HG02981 (cell line): ENCODE measurements around the gene DCBLD2.

Source experiments
- ATAC-seq: cut with Tn5 transposase; IDR thresholded peaks from one replicate; pipeline ENCODE4 v1.9.1; 2021; ENCODE audit warnings: mild to moderate bottlenecking, moderate library complexity; ENCODE audit not compliant: unreplicated experiment

DCBLD2 gene

GRCh38 chr3:98901392-98902350 lies at the start of gene DCBLD2:
Gene DCBLD2, minus strand, starts transcription at chr3:98901695. Its CDS starts 369 bp downstream, at chr3:98901326.
- ATAC-seq, result peak; percentile 99

GRCh38 chr3:98945666-98946065 lies 44.2 kb upstream of the DCBLD2 start:
- no peak for ATAC-seq

- ATAC-seq, result no peak
Measured at GRCh38 chr3:98945101-98945524, 43.6 kb upstream of the DCBLD2 start.

GRCh38 chr3:98930413-98930812 lies 28.9 kb upstream of the DCBLD2 start:
- ATAC-seq, result no peak

- ATAC-seq, result no peak
Measured at GRCh38 chr3:98921957-98922356, 20.5 kb upstream of the DCBLD2 start.

- no peak for ATAC-seq
Measured at GRCh38 chr3:98920166-98920565, 18.7 kb upstream of the DCBLD2 start.

GRCh38 chr3:98918586-98918985 lies 17.1 kb upstream of the DCBLD2 start:
- no peak for ATAC-seq

GRCh38 chr3:98917608-98918007 lies 16.1 kb upstream of the DCBLD2 start:
- ATAC-seq, result no peak

- ATAC-seq, result no peak
Measured at GRCh38 chr3:98914210-98915080, 12.9 kb upstream of the DCBLD2 start.

GRCh38 chr3:98912448-98912847 lies 11.0 kb upstream of the DCBLD2 start:
- no peak for ATAC-seq

GRCh38 chr3:98906230-98906629 lies 4.7 kb upstream of the DCBLD2 start:
- ATAC-seq, result no peak

- ATAC-seq, result no peak
Measured at GRCh38 chr3:98903705-98904481, 2.4 kb upstream of the DCBLD2 start.

- no peak for ATAC-seq
Measured at GRCh38 chr3:98903099-98903498, 1.6 kb upstream of the DCBLD2 start.

GRCh38 chr3:98902351-98902740 lies 851 bp upstream of the DCBLD2 start:
- no peak for ATAC-seq

- peak; percentile 26 for ATAC-seq
Measured at GRCh38 chr3:98901119-98901391, 440 bp downstream of the DCBLD2 start.

GRCh38 chr3:98900265-98901118 lies 1.0 kb downstream of the DCBLD2 start:
- ATAC-seq, result no peak

GRCh38 chr3:98897701-98898100 lies 3.8 kb downstream of the DCBLD2 start:
- no peak for ATAC-seq

GRCh38 chr3:98894791-98895576 lies 6.5 kb downstream of the DCBLD2 start:
- no peak for ATAC-seq

GRCh38 chr3:98893740-98894139 lies 7.8 kb downstream of the DCBLD2 start:
- no peak for ATAC-seq
